Ishikawa (cell line): Measurements from ENCODE around the gene PSMC6.

Experiments used
- NFIC ChIP-seq: IDR thresholded peaks from 2 replicates; pipeline ENCODE4 v1.6.1; 2012
- YY1 ChIP-seq: IDR thresholded peaks from 2 replicates; pipeline ENCODE4 v1.6.1; 2012; ENCODE audit warnings: low read depth

DNA sequence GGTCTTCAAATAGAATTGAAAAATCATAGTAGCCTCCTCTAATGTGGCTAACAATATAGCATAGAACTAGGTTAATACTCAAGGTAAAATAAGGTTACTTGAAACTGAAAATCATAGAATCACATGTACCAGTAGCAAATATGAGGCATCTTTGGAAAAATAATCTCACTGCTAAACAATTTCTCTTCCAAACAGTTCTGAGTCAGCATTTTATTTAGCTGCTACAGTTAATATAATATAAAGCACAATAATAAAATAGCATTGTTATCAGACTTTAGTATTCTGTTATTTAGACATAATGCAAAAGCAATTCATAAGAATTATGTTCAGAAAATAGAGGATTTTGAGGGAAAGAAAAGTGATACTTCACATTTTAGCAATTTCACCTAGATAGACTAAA lies 46.7 kb upstream of the PSMC6 start:
- TF ChIP-seq YY1 (no peak), NFIC (no peak)
